HCT116 (cell line): ENCODE measurements around the gene ARID5B.

Source experiments
- ATF3 ChIP-seq: IDR thresholded peaks from 2 replicates; pipeline ENCODE4 v1.6.1; 2012
- CTCF ChIP-seq, 3 experiments: fragments of 200-600 bp in 1 of 3; sonication (generic) in 1 of 3; IDR thresholded peaks in 2 of 3; conservative IDR thresholded peaks in 1 of 3; 2 replicates each; pipeline ENCODE4 v1.5.1; 2012 to 2017; ENCODE audit warnings: low read depth in 2 of 3, low read length in 2 of 3, antibody characterized with exemption in 1 of 3, borderline replicate concordance in 1 of 3, control low read depth in 1 of 3, mild to moderate bottlenecking in 1 of 3, mixed read lengths in 1 of 3, mixed run types in 1 of 3, moderate library complexity in 1 of 3; ENCODE audit not compliant: insufficient read depth in 1 of 3
- EZH2 ChIP-seq: fragments of 200-600 bp; sonication (generic); IDR thresholded peaks from 2 replicates; pipeline ENCODE4 v1.6.1; 2017; ENCODE audit warnings: antibody characterized with exemption, mixed run types
- EZH2phosphoT487 ChIP-seq: fragments of 200-600 bp; IDR thresholded peaks from 2 replicates; pipeline ENCODE4 v1.6.1; 2018; ENCODE audit warnings: antibody characterized with exemption, borderline replicate concordance
- JUND ChIP-seq: IDR thresholded peaks from 2 replicates; pipeline ENCODE4 v1.6.1; 2012
- MAX ChIP-seq: IDR thresholded peaks from 2 replicates; pipeline ENCODE4 v1.6.1; 2012
- POLR2A ChIP-seq: IDR thresholded peaks from 2 replicates; pipeline ENCODE4 v1.7.0; 2011; ENCODE audit warnings: borderline replicate concordance; ENCODE audit not compliant: insufficient read depth, insufficient read length; ENCODE audit errors: extremely low read depth
- POLR2AphosphoS5 ChIP-seq: IDR thresholded peaks from 2 replicates; pipeline ENCODE4 v1.6.1; 2011; ENCODE audit warnings: mild to moderate bottlenecking, low read depth, low read length, moderate library complexity
- RAD21 ChIP-seq: IDR thresholded peaks from 2 replicates; pipeline ENCODE4 v1.6.1; 2012; ENCODE audit warnings: low read depth, mild to moderate bottlenecking
- REST ChIP-seq: IDR thresholded peaks from 2 replicates; pipeline ENCODE4 v1.6.1; 2012; ENCODE audit warnings: low read depth
- SP1 ChIP-seq: IDR thresholded peaks from 2 replicates; pipeline ENCODE4 v1.6.1; 2012; ENCODE audit warnings: low read depth
- YY1 ChIP-seq: IDR thresholded peaks from 2 replicates; pipeline ENCODE4 v1.6.1; 2011; ENCODE audit warnings: low read length, low read depth, moderate library complexity, mild to moderate bottlenecking; ENCODE audit not compliant: insufficient replicate concordance; ENCODE audit errors: extremely low read depth
- ZBTB33 ChIP-seq: IDR thresholded peaks from 2 replicates; pipeline ENCODE4 v1.6.1; 2011; ENCODE audit warnings: mild to moderate bottlenecking, low read length, moderate library complexity; ENCODE audit not compliant: insufficient replicate concordance; ENCODE audit errors: extremely low read depth
- ZNF274 ChIP-seq: fragments of 200-500 bp; sonication (Bioruptor generic); IDR thresholded peaks from 2 replicates; pipeline ENCODE4 v1.6.1; 2014; ENCODE audit warnings: mild to moderate bottlenecking, low read depth, low read length, inconsistent platforms

- TF ChIP-seq POLR2A (no peak), POLR2AphosphoS5 (no peak), CTCF (IDR thresholded peaks at IDR 0.05 in 2 of 3, conservative IDR thresholded peaks at IDR 0.05 in 1 of 3; ENCODE audit: borderline replicate concordance in 1 of 3, insufficient read depth in 1 of 3, low read depth in 2 of 3, low read length in 2 of 3) (no peak), RAD21 (no peak), JUND (no peak), EZH2phosphoT487 (no peak), ZNF274 (no peak), MAX (no peak), YY1 (no peak), ZBTB33 (no peak), EZH2 (no peak), REST (no peak), ATF3 (no peak), SP1 (no peak)
Measured at GRCh38 chr10:61903928-61904344, 2.4 kb downstream of the ARID5B start.
